IPS-NIHi7 (cell line): Measurements from ENCODE around the gene LTO1.

ENCODE experiments used
- DNase-seq: peaks from one replicate; pipeline ENCODE4 v3.0.0; 2012; ENCODE audit warnings: mixed read lengths; ENCODE audit errors: extremely low spot score

LTO1 gene

DNA sequence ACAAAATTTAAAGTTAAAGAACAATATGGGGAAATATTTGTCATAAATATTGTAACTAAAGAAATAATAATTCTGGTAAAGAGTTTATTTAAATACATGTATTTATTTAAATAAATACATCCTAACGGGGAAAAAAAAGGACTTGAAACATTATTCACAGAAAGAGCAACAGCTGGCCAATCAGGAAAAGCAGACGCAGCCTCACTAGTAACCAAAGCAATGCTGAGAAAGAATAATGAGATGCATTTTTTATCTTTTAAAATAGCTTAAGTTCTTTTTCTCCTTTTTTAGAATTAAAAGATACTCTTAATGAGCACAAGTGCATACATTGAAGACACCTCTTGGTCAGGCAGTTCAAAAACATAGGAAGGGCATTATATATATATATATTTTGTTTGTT, 2.6 kb upstream of the LTO1 start:
- DNase-seq = no peak

DNA sequence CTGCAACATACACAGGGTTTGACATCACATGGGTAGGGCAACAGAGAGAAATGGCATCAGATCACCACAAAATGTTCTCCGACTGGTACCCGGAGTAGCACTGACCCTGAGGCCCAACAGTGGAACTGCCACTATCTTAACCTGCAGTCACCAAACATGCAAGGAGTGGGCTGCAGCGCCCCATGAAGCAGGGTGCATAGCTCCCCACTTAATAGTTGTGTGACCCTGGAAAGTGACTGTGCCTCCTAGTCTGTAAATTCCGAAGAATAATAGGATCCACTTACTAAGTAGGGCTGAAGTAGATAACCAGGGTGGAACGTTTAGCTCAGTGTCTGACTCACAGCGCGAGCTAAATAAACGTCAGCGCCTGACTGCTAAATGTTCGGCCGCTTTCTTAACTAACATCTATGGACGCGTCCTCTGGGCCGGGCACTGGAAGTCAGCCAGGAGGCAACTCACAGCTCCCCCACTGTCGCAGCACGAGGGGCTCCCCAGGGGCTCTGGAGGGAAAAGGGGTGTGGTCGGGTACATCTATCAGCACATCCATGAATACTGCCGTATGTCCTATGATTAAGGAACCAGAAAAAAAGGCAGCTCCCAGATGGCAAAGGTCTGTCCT, 777 bp downstream of the LTO1 start:
- no peak for DNase-seq

DNA sequence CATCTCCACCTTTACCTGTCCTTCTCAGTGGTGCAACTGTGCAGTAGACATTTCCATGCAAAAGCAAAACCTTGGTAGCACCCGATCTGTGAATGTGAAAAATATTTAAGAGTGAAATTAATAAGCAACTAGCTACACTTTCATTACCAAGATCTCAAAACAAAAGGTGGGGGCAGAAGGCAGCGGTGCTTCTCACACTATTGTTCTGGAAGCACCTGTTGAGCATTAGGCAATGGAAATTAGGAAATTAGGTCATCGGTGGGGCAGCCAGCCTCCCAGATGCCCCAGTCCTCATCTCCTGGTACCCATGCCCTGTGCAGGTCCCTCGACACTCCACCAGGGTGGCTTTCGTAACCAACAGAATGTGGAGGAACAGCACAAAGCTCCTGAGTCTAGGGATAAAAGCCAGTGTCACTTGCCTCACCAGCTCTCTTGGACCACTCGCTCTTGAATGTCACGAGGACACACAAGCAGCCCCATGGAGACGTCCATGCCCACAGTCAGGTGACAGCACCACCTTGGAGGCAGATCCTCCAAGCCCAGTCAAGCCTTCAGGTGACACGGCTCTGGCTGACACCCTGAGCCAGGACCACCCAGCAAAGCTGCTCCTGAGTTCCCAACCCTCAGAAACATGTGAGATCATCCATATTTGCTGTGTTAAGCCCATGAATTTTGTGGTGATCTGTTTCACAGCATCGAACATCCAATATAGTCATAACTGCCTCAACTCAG, 3.3 kb downstream of the LTO1 start:
- DNase-seq = no peak

DNA sequence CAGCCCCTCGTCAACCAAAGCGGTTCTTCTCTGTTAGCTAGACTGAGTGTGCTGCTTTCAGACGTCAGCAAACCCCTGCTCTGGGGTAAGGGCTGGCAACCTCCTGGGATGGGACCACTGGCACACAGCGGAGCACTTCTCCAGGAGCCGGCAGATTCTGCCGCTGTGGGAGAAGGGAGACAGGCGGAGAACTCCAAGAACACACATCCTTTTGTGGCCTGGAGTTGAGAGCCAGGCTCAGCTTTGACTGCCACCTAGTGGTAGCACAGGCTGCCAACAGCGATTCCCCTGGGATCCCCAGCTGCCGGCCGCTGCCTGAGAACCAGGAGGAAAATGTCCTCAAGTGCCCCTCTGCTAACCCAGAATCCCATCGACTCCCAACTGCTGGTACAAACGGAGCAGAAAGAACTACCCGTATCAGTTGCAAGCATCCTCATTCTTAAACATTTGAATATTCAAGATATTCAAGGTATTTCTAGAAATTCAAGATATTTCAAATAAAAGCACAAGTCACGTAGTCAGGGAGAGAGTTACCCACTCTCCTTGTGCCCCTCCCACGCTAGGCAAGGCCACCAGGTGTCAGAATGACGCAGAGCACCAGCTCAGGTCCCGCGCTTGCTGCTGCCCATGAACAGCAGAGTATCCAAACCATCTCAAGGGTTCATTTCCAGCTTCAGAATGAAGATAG, 4.9 kb downstream of the LTO1 start:
- DNase-seq = peak; percentile 92

DNA sequence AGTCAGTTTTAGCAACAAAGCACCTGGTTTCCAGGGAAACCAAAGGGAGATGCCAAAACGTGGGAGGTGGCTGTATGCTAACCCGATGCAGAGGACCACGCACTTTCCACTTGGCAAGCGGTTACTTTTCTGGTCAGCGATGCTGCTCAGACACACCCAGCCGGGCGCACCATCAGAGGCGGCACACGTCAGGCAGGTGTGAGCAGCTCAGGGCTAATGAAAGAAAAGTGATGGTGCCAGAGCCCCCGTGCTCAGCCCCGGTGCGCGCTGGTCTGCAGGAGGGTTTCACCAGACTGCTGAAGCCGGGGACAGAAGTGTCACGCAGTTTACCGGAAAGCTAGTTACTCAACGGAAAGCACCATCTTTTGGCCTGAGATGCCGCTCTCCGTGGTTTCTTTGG, 5.7 kb downstream of the LTO1 start:
- no peak for DNase-seq

DNA sequence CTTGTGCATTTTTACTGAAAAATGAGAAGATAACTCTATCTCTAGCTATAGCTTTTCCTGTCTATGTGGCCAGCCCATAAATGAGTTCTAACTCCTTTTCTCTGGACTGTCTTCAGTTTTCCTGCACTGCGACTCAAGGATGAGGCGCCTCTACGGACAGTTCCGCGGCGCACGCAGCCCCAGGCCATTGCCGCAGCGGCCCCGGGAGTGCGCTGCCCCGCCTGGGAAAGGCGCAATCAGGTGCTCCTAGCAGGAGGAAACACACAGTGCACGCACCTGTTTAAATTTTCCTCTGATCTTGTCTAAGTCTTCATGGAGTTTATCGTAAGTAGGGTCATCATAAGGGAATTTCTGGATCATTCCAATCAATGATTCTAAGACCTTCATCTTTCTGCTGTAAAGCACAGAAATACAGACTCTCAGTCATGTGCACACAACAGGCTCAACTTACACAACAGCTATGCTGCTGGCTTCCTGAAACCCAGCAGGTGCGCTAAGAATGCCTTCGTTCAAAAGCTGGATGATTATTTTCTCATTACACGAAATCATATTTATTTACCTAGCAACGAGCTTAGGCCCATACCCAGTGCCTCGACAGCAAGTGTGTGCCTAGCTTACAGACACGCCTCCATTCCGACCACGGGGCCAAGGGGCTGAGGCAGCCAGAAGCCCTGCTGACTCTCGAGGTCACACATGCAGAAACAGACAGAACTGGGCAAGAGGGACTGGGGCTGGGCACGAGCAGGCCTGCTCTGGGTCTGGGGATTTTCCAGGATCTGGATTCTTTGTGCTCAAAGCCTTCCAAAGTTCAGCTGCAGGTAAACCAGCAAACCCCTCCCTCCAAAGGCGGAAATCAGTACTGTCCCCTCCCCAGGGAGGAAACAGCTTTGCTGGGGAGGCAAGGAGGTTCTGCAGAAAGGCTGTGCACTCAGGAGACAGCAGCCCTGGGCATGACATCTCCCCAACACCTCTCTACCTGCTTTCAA, 7.2 kb downstream of the LTO1 start:
- DNase-seq = no peak

DNA sequence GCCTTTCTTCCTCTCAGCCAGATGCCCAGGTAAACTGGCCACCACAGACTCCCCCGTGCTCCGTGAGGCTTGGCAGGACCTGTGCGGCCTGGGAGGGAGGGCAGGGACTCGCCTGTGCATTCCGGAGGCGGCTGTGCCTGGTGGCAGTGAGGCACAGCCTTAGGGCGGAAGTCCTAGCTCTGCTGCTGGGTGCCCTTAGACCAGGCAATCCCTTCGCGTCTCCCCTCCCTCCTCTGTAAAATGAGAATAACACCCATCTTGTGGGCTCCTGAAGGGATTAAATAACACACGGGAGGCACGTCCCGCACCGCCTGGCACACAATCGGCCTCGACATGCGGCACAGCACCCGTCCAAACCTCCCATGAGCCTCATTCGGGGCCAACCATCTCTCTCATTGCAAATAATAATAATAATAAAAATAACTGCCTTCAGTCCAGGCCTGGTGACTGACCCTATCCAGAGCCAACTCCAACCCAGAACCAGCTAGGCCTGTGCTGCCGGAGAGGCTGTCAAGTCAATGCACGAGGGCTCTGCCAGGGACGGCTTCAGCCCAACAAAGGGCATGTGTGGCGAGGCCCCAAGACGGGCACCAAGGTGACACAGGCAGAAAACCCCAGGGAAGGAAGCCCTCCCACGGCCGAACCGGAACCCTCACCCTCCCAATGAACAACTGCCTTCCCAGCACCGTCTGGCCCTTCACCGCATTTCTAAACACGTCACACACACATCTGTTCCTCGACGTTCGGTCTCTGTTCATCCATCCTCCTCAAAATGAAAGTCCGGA, 8.2 kb downstream of the LTO1 start:
- DNase-seq = no peak

DNA sequence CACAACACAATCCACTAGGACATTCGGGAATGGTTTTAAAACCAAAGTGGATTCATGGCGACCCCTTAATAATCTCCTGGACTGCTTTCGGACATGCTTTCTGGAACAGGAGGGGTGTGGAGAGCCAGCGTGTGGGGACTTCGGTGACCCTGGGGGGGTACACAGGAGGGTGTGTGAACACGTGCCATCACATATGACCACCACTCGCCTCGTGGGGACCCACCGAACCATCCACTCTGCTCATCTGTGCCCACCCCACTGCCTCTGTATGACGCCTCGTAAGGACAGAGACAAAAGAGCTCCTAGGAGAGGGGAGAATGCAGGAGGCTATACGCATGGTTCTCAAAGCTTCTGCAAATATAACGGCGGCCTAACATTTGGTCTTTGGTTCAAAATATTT, 8.9 kb downstream of the LTO1 start:
- DNase-seq = no peak

DNA sequence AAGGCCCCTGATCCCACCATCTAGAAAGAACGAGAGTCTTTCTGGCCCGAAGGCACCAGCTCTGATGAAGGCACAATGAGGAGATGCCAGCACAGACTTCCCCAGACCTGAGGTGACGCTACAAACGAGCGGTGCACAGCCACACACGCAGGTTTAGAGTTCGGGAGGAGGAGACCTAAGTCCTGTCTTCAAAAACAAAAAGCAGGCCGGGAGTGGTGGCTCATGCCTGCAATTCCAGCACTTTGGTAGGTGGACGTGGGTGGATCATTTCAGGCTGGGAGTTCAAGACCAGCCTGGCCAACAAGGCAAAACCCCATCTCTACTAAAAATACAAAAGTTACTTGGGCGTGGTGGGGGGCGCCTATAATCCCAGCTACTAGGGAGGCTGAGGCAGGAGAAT, 9.5 kb downstream of the LTO1 start:
- no peak for DNase-seq

DNA sequence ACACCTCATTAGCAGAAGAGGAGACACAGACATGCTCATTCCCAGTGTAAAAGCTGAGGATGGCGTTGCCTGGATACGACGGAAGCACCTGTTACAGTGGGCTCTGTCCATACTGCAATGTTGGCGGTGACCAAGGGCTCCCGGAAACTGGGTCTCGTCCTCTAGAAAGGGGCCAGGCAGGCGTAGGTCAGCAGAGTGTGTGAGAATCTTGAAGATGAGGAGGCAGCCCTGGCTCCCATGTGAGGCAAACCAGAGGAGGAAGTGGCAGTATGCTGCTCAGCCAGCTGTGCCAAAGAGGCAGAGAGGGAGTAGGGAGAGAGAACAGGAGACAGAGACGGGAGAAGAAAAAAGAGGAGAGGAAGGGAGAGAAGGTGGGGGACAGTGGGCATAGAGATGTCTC, 10.3 kb downstream of the LTO1 start:
- no peak for DNase-seq

DNA sequence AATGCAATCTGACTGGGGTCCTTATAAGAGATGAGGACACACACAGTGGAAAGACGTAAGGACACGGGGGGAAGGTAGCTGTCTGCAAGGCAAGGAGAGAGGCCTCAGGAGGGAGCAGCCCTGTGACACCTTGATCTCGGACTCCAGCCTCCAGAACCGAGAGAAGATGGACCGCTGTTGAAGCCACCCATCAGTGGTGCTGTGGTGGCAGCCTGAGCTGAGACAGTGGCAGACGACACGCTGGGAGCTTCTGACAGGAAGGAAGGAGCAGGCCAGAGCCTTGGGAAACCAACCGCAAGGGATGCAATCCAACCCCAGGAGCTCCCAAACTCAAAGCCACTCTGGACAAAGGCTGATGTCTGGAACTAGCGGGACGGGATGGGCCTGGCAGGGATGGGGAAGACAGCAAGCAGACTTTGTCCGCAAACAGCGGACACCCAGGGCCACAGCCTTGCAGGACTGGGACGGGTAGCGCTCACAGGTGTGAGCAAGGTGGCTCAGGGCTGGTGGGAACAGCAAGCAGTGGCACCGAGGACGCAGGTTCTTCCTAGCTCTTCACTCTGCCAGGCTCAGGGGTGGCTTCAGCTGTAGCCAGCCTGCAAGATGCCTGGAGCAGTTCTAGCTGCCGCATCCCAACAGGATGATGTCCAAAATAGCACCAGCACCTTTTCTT, 10.9 kb downstream of the LTO1 start:
- no peak for DNase-seq

DNA sequence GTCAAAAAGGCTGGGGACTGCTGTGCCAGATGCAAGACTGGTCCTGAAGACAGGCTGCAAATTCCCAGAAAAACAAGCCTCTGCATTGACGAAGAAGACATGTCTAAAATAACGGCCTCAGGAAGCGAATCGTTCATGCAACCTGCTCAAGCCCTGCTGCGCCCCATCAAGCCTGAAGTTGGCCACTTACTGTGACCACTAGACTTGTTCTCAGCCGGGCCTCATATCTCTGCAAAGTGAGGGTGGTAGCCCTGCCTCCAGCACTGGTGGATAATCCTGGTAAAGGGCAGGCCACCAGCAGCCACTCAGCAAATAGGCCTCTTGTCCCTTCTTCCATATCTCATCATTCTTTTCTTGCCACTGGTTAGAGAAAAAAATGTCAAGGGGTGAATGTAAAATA, 11.8 kb downstream of the LTO1 start:
- no peak for DNase-seq

DNA sequence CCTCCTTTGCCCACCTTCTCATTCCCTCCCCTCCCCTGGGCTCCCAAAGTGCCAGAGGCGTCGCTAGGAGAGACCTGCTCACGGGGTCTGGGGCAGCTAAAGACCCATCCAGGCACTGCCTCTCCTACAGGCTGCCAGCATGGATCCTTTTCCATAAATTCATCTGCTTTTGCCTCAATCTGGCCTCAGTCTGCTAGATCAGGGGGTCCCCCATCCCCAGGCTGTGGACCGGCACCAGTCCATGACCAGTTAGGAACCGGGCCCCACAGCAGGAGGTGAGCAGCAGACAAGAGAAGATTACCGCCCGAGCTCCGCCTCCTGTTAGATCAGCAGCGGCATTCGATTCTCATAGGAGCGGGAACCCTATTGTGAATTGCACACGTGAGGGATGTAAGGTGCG, 12.3 kb downstream of the LTO1 start:
- no peak for DNase-seq

DNA sequence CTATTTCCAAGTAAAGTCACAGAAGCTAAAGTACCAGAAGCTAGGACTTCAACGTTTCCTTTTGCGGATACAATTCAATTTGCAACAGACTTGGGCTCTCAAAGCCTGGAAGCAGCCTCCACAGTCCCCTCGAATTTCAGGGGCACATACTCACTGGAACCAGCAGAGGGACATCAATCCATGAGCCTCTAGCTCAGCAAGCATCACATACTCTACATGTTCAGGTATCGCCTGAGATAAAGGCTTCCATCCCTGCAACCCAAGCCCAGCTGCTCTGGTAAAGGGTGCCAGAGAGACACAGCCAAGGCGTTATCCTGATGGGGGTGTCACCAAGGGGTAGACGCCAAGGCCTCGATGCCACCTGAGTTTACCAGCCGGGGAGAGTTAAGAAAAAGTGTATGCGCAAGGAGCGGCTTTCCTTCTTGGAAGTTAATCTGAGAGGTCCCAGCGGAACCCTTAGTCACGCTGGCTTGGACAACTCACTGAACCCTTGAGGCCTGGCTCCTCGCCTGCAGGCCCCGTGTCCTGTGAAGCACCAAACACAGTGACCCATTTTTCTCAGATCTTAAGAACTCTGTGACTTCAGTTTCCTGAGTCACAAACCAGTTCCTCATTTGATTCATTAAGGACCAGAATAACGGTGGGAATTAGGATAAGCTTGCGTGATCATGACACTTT, 13.0 kb downstream of the LTO1 start:
- peak; percentile 57 for DNase-seq

DNA sequence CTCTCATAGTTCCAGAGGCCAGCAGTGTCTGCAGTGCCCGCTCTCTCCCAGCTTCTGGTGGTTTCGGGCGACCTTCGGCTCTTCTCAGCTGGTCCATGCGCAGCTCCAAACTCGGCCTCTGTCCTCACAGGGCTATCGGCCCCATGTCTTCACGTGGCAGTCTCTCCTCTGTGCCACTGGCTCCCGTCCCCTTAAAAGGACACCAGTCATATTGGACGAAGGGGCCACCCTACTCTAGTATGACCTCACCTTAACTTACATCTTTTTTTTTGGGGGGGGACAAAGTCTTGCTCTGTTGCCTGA, 13.8 kb downstream of the LTO1 start:
- no peak for DNase-seq

DNA sequence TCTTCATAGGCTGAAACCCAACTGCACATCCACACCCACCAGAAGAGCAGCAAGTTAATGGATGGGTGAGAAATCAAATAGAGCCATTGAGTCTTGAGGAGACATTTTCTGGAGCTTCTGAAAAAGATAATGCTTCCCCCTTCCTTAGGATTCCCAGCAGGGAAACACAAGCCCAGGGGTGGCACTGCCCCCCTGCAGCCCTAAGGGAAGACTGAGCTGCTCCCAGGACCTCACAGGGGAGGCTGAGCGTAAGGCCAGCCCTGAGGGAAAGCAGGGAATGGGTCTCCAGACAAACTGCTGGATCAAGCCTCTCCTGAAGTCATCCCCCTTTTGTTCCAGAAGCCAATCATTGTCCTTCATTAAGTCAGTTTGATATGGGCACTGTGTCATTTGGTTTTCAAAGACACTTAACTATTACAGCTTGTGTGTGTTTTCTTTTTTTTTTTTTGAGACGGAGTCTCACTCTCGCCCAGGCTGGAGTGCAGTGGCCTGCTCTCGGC, 15.1 kb downstream of the LTO1 start:
- no peak for DNase-seq

DNA sequence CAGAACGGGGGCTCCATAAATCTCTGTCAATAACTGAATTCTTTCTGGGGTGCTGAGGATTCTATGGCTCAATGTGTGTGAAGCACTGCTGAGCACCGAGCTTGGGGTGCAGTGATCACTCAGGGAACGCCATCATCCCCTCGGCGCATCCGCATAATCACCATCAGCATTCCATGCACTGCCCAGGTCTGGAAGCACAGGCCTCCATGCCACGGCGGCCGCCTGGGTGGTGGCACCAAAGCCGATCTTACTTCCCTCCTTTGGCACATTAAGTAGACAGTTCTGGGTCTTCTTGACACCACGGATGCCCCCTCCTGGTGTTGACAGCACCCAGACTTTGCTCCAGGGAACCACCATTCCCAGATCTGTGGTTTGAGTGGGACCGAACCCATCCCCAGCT, 15.6 kb downstream of the LTO1 start:
- no peak for DNase-seq

DNA sequence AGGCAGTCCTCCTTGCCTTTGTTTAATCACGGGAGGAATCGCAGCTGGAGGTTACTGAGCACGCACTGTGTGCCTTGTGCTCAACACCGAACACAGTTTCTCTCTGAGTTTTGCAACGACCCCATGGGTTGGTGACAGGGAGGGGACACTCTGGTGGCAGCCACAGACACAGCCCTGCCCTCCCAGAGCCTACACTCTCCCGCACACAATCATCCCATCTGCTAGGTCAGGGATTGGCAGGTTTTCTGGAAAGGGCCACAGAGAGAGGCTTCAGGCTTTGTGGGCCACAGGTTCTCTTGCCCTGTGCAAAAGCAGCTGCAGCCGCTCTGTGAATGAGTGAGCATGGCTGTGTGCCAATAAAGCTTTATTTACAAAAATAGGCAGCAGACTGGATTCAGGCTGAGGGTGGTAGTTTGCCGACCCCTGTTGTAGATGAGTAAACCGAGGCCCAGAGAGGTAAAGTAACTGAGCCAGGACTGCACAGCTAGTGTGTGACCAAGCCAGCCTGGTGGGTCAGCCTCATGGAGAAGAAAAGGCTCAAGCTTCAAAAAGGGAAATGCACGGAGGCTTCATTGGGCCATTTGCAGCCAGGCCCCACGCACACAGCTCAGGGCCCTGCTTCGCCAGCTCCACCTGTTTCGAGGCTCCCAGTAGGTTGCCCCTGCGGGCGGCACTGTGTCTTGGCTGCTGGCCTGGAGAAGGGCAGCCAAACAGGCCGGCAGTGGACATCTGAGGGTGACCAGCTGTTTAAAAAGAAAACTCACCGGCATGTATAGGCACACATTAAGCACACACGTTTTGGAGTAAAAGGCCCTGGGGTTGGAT, 16.3 kb downstream of the LTO1 start:
- DNase-seq = no peak
